SJSA1 (cell line): ENCODE results near the gene CEP112. TPM values are rescaled to one million over a fixed set of nuclear protein-coding genes. Genes with fewer than 3 reads are reported as not detected.
A peak's percentile ranks its signal among the peaks of the same experiment; 100 is the strongest.

Source experiments
- DNase-seq, 2 experiments: peaks; one replicate each; pipeline ENCODE4 v3.0.0-alpha.2; 2015 to 2020; ENCODE audit warnings: low spot score in 2 of 2, low read depth in 1 of 2
- H3K27ac ChIP-seq: fragments of 250-450 bp; sonication (Bioruptor Pico); 2 replicates; pipeline ENCODE4 v1.5.1; 2020; ENCODE audit warnings: mild to moderate bottlenecking, moderate library complexity
- H3K27me3 ChIP-seq: fragments of 250-450 bp; sonication (Bioruptor Pico); replicated peaks from 2 replicates; pipeline ENCODE4 v1.5.1; 2020; ENCODE audit warnings: mild to moderate bottlenecking, moderate library complexity
- H3K36me3 ChIP-seq: fragments of 250-450 bp; sonication (Bioruptor Pico); 2 replicates; pipeline ENCODE4 v1.5.1; 2020; ENCODE audit warnings: mild to moderate bottlenecking
- H3K4me1 ChIP-seq: fragments of 250-450 bp; sonication (Bioruptor Pico); replicated peaks from 2 replicates; pipeline ENCODE4 v1.6.1; 2021; ENCODE audit warnings: mild to moderate bottlenecking
- H3K4me3 ChIP-seq: fragments of 250-450 bp; sonication (Bioruptor Pico); 2 replicates; pipeline ENCODE4 v1.5.1; 2020; ENCODE audit warnings: mild to moderate bottlenecking
- H3K9me3 ChIP-seq: fragments of 250-450 bp; sonication (Bioruptor Pico); replicated peaks from 2 replicates; pipeline ENCODE4 v1.5.1; 2020; ENCODE audit warnings: mild to moderate bottlenecking
- total RNA-seq: library from RNA; depleted of rRNA; stranded (reverse); fragments of >200 nt; shearing (Covaris generic); gene quantifications from 2 replicates; pipeline ENCODE4 v1.2.3, GENCODE V29; 2014

The CEP112 gene
- total RNA-seq, 1 experiment from 2014 or later = 9.6 TPM

DNA sequence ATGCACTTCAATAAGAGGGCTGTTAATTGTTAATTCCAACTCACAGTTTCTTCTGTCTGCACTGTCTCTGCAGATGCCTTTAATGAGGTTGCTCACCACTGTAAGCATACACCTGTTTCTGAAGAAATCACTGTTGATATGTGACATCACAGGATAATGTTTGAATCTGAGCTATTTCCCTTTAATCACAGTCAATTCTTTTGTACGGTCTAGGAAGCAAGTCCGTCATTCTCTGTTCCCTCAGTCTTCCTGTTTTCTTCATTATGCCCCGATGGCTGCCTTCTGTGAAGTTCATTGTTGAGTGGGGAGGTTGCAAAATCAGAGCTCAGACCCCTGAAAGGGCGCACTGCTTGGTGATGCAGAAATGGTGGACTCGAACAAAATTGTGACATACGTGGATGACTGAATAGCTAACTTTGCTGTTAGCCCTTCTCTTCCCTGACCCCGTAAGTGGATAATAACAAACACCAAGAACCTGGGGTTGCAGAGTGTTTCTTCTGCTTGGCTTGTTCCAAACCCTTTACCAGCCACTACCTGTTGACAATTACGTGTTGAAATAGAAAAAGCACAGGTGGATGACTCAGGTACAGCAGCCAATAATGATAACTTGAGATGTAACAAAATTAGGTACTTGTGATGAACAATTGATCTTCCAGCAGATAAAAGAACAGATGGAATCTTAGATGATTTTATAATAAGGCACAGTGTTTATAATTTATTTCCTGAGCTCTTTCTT lies 558.6 kb downstream of the CEP112 start:
- Histone ChIP-seq H3K27me3 (no peaks in the 10 kb centered on the region), H3K9me3 (no peaks in the 10 kb centered on the region), H3K27ac (no peak overlapping the region), H3K4me1 (peaks cover 5% of the 10 kb centered on the region; the same call in 1 of the 2 replicates), H3K36me3 (no peaks in the 10 kb centered on the region), H3K4me3 (no peak overlapping the region)
- DNase-seq = no peak

GRCh38 chr17:65630502-65630901 lies 561.4 kb downstream of the CEP112 start:
- H3K36me3 ChIP-seq = no peaks in the 10 kb centered on the region
- H3K27ac ChIP-seq = no peak overlapping the region
- no peak overlapping the region for H3K4me3 ChIP-seq
- no peaks in the 10 kb centered on the region for H3K9me3 ChIP-seq
- no peak for DNase-seq
- H3K27me3 ChIP-seq = no peaks in the 10 kb centered on the region; the same call in 1 of the 2 replicates
- peaks cover 9% of the 10 kb centered on the region; the same call in 1 of the 2 replicates for H3K4me1 ChIP-seq

DNA sequence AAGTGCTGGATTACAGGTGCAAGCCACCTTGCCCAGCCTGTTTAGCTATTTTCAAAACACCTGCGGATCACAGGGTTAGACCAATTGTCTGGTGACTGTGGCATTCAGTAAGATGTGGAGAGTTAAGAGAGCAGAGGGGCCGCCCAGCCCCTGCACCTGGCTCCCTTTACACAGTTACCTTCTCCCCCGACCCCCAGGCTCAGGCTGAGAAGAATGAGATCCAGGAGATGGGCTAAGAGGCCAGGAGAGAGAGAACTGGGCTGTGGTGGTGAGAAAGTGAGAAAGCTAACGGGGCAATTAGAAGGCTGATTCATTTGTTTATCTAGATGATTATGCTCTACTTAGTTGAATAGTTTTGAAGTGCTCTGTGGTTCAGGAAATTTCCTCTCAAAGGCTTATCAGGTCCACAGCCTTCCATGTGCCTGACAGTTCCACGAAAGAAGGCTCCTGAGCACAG lies 562.7 kb downstream of the CEP112 start:
- Histone ChIP-seq H3K36me3 (no peaks in the 10 kb centered on the region), H3K9me3 (no peaks in the 10 kb centered on the region), H3K4me3 (no peak overlapping the region), H3K4me1 (peaks cover 9% of the 10 kb centered on the region; the same call in 1 of the 2 replicates), H3K27me3 (no peaks in the 10 kb centered on the region; the same call in 1 of the 2 replicates), H3K27ac (no peak overlapping the region)
- DNase-seq = no peak

DNA sequence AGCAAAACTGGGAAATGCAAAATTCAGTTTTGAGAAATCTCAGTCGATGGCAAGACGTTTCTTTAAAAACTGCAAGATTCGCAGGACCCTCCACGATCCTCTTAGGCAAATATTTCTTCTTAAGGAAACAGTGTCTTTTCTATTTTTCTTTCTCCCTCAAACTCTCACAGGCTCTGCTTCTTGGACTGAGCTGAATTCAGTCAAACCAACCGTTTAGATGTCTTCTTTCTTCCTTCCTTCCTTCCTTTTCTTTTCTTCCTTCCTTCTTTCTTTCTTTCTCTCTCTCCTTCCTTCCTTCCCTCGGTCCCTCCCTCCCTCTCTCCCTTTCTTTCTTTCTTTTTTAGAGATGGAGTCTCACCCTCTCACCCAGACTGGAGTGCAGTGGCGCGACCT lies 563.3 kb downstream of the CEP112 start:
- no peak for DNase-seq
- Histone ChIP-seq H3K27ac (no peak overlapping the region), H3K36me3 (no peaks in the 10 kb centered on the region), H3K4me3 (no peak overlapping the region), H3K4me1 (peaks cover 9% of the 10 kb centered on the region; the same call in 1 of the 2 replicates), H3K9me3 (no peaks in the 10 kb centered on the region), H3K27me3 (no peaks in the 10 kb centered on the region; the same call in 1 of the 2 replicates)

DNA sequence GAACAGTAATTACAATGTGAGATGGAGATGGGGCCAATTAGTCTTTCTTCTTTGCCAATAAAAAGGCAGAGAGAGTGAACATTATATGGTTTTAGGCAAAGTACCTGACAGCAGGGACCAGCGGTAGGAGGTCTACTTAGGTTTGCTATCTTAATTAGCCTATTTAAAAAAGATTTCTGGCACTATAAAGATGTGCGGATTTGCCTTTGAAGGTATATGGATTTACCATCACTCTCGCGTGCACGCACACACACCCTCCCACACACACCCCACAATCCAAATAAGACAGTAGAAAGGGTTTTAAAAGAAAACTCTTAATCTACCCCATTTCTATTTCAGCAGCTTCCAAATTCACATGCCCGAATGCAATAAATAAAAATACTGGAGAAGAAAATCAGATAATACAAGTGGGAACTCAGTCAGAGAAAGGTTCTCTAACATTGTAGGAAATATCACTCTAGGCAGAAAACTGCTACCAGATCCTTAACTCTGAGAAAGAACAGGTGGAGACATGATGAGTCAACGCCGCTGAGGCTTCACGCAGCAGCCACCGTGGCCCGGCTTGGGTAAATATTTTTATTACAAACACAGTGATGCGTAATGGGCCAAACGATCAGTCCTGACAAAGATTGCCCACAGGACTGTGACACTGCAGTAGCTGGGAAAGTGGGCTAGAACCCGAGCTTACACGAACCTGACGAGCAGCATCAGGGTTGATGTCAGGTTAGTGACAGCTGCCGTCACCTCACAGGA lies 563.9 kb downstream of the CEP112 start:
- H3K27ac ChIP-seq = no peak overlapping the region
- peak; percentile 61 to 74 for DNase-seq
- no peaks in the 10 kb centered on the region for H3K9me3 ChIP-seq
- H3K27me3 ChIP-seq = no peaks in the 10 kb centered on the region; the same call in 1 of the 2 replicates
- peaks cover 9% of the 10 kb centered on the region; the same call in 1 of the 2 replicates for H3K4me1 ChIP-seq
- no peak overlapping the region for H3K4me3 ChIP-seq
- no peaks in the 10 kb centered on the region for H3K36me3 ChIP-seq

DNA sequence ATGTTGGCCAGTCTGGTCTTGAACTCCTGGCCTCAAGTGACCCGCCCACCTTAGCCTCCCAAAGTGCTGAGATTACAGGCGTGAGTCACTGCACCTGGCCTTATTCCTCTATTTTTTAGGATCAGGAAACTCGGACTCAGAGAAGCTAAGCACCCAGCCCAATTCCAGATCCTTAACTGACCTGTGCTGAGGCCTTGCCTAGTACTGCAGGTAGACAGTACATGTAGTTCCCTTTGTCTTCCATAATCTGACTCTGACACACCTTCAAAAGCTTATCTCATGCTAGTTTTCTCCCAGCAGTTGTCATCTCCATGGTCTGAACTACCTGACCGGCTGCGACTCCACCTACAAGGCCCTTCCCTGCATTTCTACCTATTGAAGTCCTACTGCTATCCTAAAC lies 564.8 kb downstream of the CEP112 start:
- Histone ChIP-seq H3K27ac (no peak overlapping the region), H3K36me3 (no peaks in the 10 kb centered on the region)

GRCh38 chr17:65626451-65626850 lies 565.5 kb downstream of the CEP112 start:
- Histone ChIP-seq H3K4me1 (peaks cover 9% of the 10 kb centered on the region; the same call in 1 of the 2 replicates), H3K9me3 (no peaks in the 10 kb centered on the region), H3K36me3 (no peaks in the 10 kb centered on the region), H3K27me3 (no peaks in the 10 kb centered on the region; the same call in 1 of the 2 replicates), H3K4me3 (no peak overlapping the region), H3K27ac (no peak overlapping the region)
- no peak for DNase-seq

More for the DNA sequence above, 564.8 kb downstream of the CEP112 start:
- no peaks in the 10 kb centered on the region for H3K9me3 ChIP-seq
- DNase-seq = no peak
- H3K4me3 ChIP-seq = no peak overlapping the region
- H3K4me1 ChIP-seq = peaks cover 9% of the 10 kb centered on the region; the same call in 1 of the 2 replicates
- H3K27me3 ChIP-seq = no peaks in the 10 kb centered on the region; the same call in 1 of the 2 replicates

DNA sequence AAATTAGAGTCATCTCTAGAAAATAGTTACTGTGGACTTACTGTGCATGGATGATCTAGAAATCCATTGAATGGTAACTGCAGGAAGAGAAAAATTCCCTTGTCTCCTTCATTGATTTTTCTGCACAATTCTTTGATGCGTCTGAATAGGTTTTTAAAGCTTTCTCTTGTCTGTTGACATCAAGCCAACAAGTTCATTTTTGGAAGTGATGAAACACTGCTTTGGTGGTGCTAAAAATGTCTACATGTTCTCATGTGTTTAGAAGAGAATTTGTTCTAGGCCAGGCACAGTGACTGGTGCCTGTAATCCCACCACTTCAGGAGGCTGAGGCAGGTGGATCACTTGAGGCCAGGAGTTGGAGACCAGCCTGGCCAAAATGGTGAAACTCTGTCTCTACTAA lies 573.4 kb downstream of the CEP112 start:
- no peaks in the 10 kb centered on the region for H3K27me3 ChIP-seq
- H3K4me3 ChIP-seq = no peak overlapping the region
- H3K9me3 ChIP-seq = no peaks in the 10 kb centered on the region
- no peaks in the 10 kb centered on the region for H3K36me3 ChIP-seq
- no peak for DNase-seq
- H3K27ac ChIP-seq = no peak overlapping the region
- no peaks in the 10 kb centered on the region for H3K4me1 ChIP-seq

DNA sequence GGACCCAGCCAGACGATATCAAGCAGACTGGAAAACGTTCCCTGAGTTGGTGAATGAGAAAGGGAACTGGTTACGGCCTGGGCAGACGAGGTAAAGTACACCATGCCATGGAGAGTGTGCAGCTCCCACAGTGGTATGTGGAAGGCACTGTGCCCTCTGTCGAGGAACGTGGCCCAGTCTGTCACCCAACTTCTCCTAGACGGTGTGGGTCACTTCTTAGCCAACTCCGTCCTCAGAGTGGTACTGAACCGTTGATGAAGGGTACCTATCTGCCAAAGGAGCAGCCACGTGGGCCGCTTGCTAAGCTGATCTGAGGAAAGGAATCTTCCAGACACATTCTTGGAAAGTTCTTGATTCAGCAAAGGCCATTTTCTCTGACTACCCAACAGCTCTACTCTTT lies 574.4 kb downstream of the CEP112 start:
- Histone ChIP-seq H3K9me3 (no peaks in the 10 kb centered on the region), H3K27ac (no peak overlapping the region), H3K27me3 (no peaks in the 10 kb centered on the region), H3K4me1 (no peaks in the 10 kb centered on the region), H3K4me3 (no peak overlapping the region), H3K36me3 (no peaks in the 10 kb centered on the region)
- DNase-seq = no peak

GRCh38 chr17:65609749-65610148 lies 582.2 kb downstream of the CEP112 start:
- H3K27me3 ChIP-seq = no peaks in the 10 kb centered on the region
- DNase-seq = no peak

GRCh38 chr17:65609286-65609685 lies 582.6 kb downstream of the CEP112 start:
- peaks cover 1% of the 10 kb centered on the region for H3K4me1 ChIP-seq
- H3K9me3 ChIP-seq = peaks cover 4% of the 10 kb centered on the region; the same call in 1 of the 2 replicates
- no peaks in the 10 kb centered on the region for H3K27me3 ChIP-seq
- no peak for DNase-seq
- no peak overlapping the region for H3K4me3 ChIP-seq
- no peaks in the 10 kb centered on the region for H3K36me3 ChIP-seq
- H3K27ac ChIP-seq = no peak overlapping the region

More at GRCh38 chr17:65609749-65610148, 582.2 kb downstream of the CEP112 start:
- no peaks in the 10 kb centered on the region for H3K4me1 ChIP-seq
- peaks cover 4% of the 10 kb centered on the region; the same call in 1 of the 2 replicates for H3K9me3 ChIP-seq
- H3K4me3 ChIP-seq = no peak overlapping the region
- no peak overlapping the region for H3K27ac ChIP-seq
- H3K36me3 ChIP-seq = no peaks in the 10 kb centered on the region

- peak in 1 of 2 experiments; percentile 17 for DNase-seq
- no peaks in the 10 kb centered on the region for H3K27me3 ChIP-seq
- H3K4me1 ChIP-seq = peaks cover 9% of the 10 kb centered on the region
Measured at GRCh38 chr17:65604070-65604469, 587.9 kb downstream of the CEP112 start.

DNA sequence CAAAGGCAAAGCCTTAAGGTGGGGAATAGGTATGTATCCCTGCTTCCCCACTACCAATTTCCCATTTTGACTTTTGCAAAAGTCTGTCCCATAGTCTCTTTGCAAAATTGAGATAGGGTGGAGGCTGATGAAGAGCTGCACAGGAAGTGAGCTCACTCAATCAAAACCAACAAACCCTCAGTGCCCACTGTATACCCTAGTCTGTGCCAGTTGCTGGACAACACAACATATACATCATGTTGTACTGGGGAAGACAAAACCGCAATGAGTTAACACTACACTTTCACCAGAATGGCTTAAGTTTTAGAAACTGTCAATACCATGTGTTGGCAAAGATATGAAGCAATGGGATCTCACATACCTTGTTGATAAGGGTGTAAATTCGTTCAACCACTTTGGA lies 590.1 kb downstream of the CEP112 start:
- no peak for DNase-seq

More at GRCh38 chr17:65604070-65604469, 587.9 kb downstream of the CEP112 start:
- H3K36me3 ChIP-seq = no peaks in the 10 kb centered on the region
- H3K9me3 ChIP-seq = no peaks in the 10 kb centered on the region; the same call in 1 of the 2 replicates
- no peak overlapping the region for H3K4me3 ChIP-seq
- no peak overlapping the region for H3K27ac ChIP-seq

DNA sequence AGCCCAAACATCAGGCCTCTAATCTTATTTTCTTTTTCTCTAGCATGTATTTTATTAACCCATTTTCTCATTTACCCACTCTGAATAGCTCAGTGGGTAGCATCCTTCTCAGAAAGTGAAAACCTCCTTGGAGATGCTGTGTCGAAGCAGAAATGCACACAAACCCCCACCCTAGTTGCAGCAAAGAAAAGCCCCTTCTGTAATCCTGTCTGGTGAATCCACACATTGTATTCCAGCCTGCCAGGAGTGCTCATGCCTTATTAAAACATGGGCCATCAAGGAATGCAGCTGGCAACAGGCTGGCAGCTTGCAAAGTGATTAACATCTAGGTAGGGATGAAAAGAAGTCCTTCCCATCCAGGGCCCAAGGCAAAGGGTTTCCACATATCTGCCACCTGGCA lies 590.8 kb downstream of the CEP112 start:
- DNase-seq = no peak
- Histone ChIP-seq H3K9me3 (no peaks in the 10 kb centered on the region; the same call in 1 of the 2 replicates), H3K4me3 (no peak overlapping the region), H3K27me3 (no peaks in the 10 kb centered on the region), H3K36me3 (no peaks in the 10 kb centered on the region), H3K27ac (no peak overlapping the region), H3K4me1 (peaks cover 9% of the 10 kb centered on the region)

More for the DNA sequence above, 590.1 kb downstream of the CEP112 start:
- no peak overlapping the region for H3K27ac ChIP-seq
- peaks cover 9% of the 10 kb centered on the region for H3K4me1 ChIP-seq
- H3K36me3 ChIP-seq = no peaks in the 10 kb centered on the region
- no peak overlapping the region for H3K4me3 ChIP-seq
- no peaks in the 10 kb centered on the region; the same call in 1 of the 2 replicates for H3K9me3 ChIP-seq
- H3K27me3 ChIP-seq = no peaks in the 10 kb centered on the region
